Activated CD4-positive, alpha-beta memory T cell treated with anti-CD3 and anti-CD28 coated beads, Interleukin-2, amount 10 ng/mL, durations not matched to agents 7 days and 5 days (primary cell): ENCODE results near the gene DIPK1A. TPM values are rescaled to one million over a fixed set of nuclear protein-coding genes. Genes with fewer than 3 reads are reported as not detected.

Experiments used
- CTCF ChIA-PET: fragments of 350-600 bp; sonication (Branson Sonifier 250); formaldehyde crosslinking; loops from one replicate; lab custom pipeline; 2021; ENCODE audit warnings: antibody characterized with exemption, inconsistent platforms; lab: Charles Lee
- POLR2A ChIA-PET: fragments of 350-600 bp; sonication (Branson Sonifier 250); formaldehyde crosslinking; loops from one replicate; lab custom pipeline; 2021; ENCODE audit warnings: antibody characterized with exemption; lab: Charles Lee
- DNase-seq: peaks from one replicate; pipeline ENCODE4 v3.0.0-alpha.2; 2020
- H3K27ac Mint-ChIP-seq: one replicate; pipeline ENCODE4 v1.8.0; 2021; ENCODE audit warnings: mild to moderate bottlenecking, mixed read lengths
- H3K27me3 Mint-ChIP-seq: one replicate; pipeline ENCODE4 v1.8.0; 2021; ENCODE audit warnings: mixed read lengths
- H3K36me3 Mint-ChIP-seq: one replicate; pipeline ENCODE4 v1.8.0; 2021; ENCODE audit warnings: low read depth, mixed read lengths
- H3K4me1 Mint-ChIP-seq: one replicate; pipeline ENCODE4 v1.8.0; 2021; ENCODE audit warnings: mixed read lengths
- H3K4me3 Mint-ChIP-seq: one replicate; pipeline ENCODE4 v1.8.0; 2021; ENCODE audit warnings: mild to moderate bottlenecking, mixed read lengths
- H3K9me3 Mint-ChIP-seq: one replicate; pipeline ENCODE4 v1.8.0; 2021; ENCODE audit warnings: mixed read lengths
- total RNA-seq, 2 experiments: library from RNA; stranded (reverse); gene quantifications; one replicate each; pipeline ENCODE4 v1.2.3, GENCODE V29; 2021

DIPK1A gene
- total RNA-seq, 2 experiments from 2014 or later, result 12.7 to 17.2 TPM

- CTCF ChIA-PET, result interaction anchor here (0.5 to 9.6 kb wide), 26 partner anchors 9 to 399 kb away, joined by 3 to 176 read pairs (median 5); partner anchors contain the start of genes MTF2 and RPL5
- no peak overlapping the region for H3K27ac Mint-ChIP-seq
Measured at GRCh38 chr1:92961896-92962752, 862 bp upstream of the DIPK1A start.

GRCh38 chr1:92960395-92961130 lies 699 bp downstream of the DIPK1A start:
- peaks cover 5% of the 10 kb centered on the region for H3K36me3 Mint-ChIP-seq
- POLR2A ChIA-PET, result interaction anchor here (0.6 to 10.0 kb wide), 21 partner anchors 10 to 385 kb away, joined by 3 to 259 read pairs (median 11); partner anchors contain the start of genes CCDC18, DR1, MTF2 and RPL5
- no peaks in the 10 kb centered on the region for H3K27me3 Mint-ChIP-seq

More at GRCh38 chr1:92961896-92962752, 862 bp upstream of the DIPK1A start:
- Mint-ChIP-seq H3K27me3 (no peaks in the 10 kb centered on the region), H3K36me3 (peaks cover 3% of the 10 kb centered on the region), H3K9me3 (no peaks in the 10 kb centered on the region), H3K4me3 (no peak overlapping the region), H3K4me1 (peaks cover 25% of the 10 kb centered on the region)
- POLR2A ChIA-PET, result interaction anchor here (0.8 to 10.0 kb wide), 26 partner anchors 12 to 477 kb away, joined by 3 to 259 read pairs (median 10); partner anchors contain the start of genes CCDC18, DR1, GFI1 and MTF2
- DNase-seq, result peak; percentile 72

GRCh38 chr1:92958203-92958970 lies 2.9 kb downstream of the DIPK1A start:
- H3K27ac Mint-ChIP-seq, result peak overlapping the region; percentile 1
- H3K9me3 Mint-ChIP-seq, result no peaks in the 10 kb centered on the region
- no peak overlapping the region for H3K4me3 Mint-ChIP-seq
- peaks cover 5% of the 10 kb centered on the region for H3K36me3 Mint-ChIP-seq
- H3K4me1 Mint-ChIP-seq, result peaks cover 50% of the 10 kb centered on the region
- DNase-seq, result no peak
- no peaks in the 10 kb centered on the region for H3K27me3 Mint-ChIP-seq
- CTCF ChIA-PET, result interaction anchor here (0.6 to 9.6 kb wide), 8 partner anchors 8 to 140 kb away, joined by 3 to 176 read pairs (median 8); partner anchors contain the start of gene RPL5
- POLR2A ChIA-PET, result interaction anchor here (1.3 to 10.0 kb wide), 4 partner anchors 11 to 126 kb away, joined by 4 to 259 read pairs (median 8); partner anchors contain the start of gene RPL5

More at GRCh38 chr1:92960395-92961130, 699 bp downstream of the DIPK1A start:
- Mint-ChIP-seq H3K27ac (peak overlapping the region; percentile 93), H3K4me3 (peak overlapping the region; percentile 94), H3K4me1 (peaks cover 40% of the 10 kb centered on the region), H3K9me3 (no peaks in the 10 kb centered on the region)
- CTCF ChIA-PET, result interaction anchor here (0.5 to 9.6 kb wide), 29 partner anchors 8 to 595 kb away, joined by 3 to 176 read pairs (median 5); partner anchors contain the start of genes MTF2 and RPL5
- DNase-seq, result peak; percentile 73

GRCh38 chr1:92957030-92957734 lies 4.1 kb downstream of the DIPK1A start:
- no peaks in the 10 kb centered on the region for H3K9me3 Mint-ChIP-seq
- peaks cover 5% of the 10 kb centered on the region for H3K36me3 Mint-ChIP-seq
- H3K27me3 Mint-ChIP-seq, result no peaks in the 10 kb centered on the region
- no peak for DNase-seq
- ChIA-PET CTCF (interaction anchor here (0.6 to 9.6 kb wide), 8 partner anchors 7 to 139 kb away, joined by 3 to 176 read pairs (median 8); partner anchors contain the start of gene RPL5), POLR2A (interaction anchor here (1.0 to 10.0 kb wide), 6 partner anchors 9 to 125 kb away, joined by 3 to 259 read pairs (median 5); partner anchors contain the start of gene RPL5)
- H3K27ac Mint-ChIP-seq, result peak overlapping the region; percentile 80
- peak overlapping the region; percentile 60 for H3K4me3 Mint-ChIP-seq
- H3K4me1 Mint-ChIP-seq, result peaks cover 50% of the 10 kb centered on the region

- H3K27ac Mint-ChIP-seq, result peak overlapping the region; percentile 80
- POLR2A ChIA-PET, result interaction anchor here (1.0 to 10.0 kb wide), 8 partner anchors 9 to 389 kb away, joined by 3 to 259 read pairs (median 4); partner anchors contain the start of genes DR1 and RPL5
- H3K27me3 Mint-ChIP-seq, result no peaks in the 10 kb centered on the region
- peak overlapping the region; percentile 60 for H3K4me3 Mint-ChIP-seq
- H3K9me3 Mint-ChIP-seq, result no peaks in the 10 kb centered on the region
- peaks cover 50% of the 10 kb centered on the region for H3K4me1 Mint-ChIP-seq
- DNase-seq, result no peak
- CTCF ChIA-PET, result interaction anchor here (1.1 to 9.6 kb wide), 7 partner anchors 11 to 125 kb away, joined by 5 to 176 read pairs (median 7); partner anchors contain the start of gene RPL5
- peaks cover 5% of the 10 kb centered on the region for H3K36me3 Mint-ChIP-seq
Measured at GRCh38 chr1:92956254-92957029, 4.8 kb downstream of the DIPK1A start.

- Mint-ChIP-seq H3K4me1 (peaks cover 37% of the 10 kb centered on the region), H3K9me3 (no peaks in the 10 kb centered on the region)
- POLR2A ChIA-PET, result interaction anchor here (0.9 to 6.9 kb wide), 3 partner anchors 8 to 28 kb away, joined by 3 to 59 read pairs (median 3); partner anchors contain the start of gene DIPK1A
Measured at GRCh38 chr1:92953491-92953890, 7.8 kb downstream of the DIPK1A start.

GRCh38 chr1:92952714-92953113 lies 8.5 kb downstream of the DIPK1A start:
- H3K36me3 Mint-ChIP-seq, result peaks cover 3% of the 10 kb centered on the region
- no peak for DNase-seq
- peaks cover 32% of the 10 kb centered on the region for H3K4me1 Mint-ChIP-seq
- ChIA-PET POLR2A (interaction anchor here (1.0 to 6.9 kb wide), 2 partner anchors 9 to 75 kb away, joined by 3 to 59 read pairs; partner anchors contain the start of gene DIPK1A), CTCF (interaction anchor here (0.6 to 7.4 kb wide), 5 partner anchors 8 to 931 kb away, joined by 3 to 63 read pairs (median 6); partner anchors contain the start of gene DIPK1A)
- peak overlapping the region; percentile 31 for H3K27ac Mint-ChIP-seq
- no peaks in the 10 kb centered on the region for H3K27me3 Mint-ChIP-seq
- no peaks in the 10 kb centered on the region for H3K9me3 Mint-ChIP-seq
- peak overlapping the region; percentile 9 for H3K4me3 Mint-ChIP-seq

More at GRCh38 chr1:92953491-92953890, 7.8 kb downstream of the DIPK1A start:
- peak; percentile 71 for DNase-seq
- peaks cover 3% of the 10 kb centered on the region for H3K36me3 Mint-ChIP-seq
- peak overlapping the region; percentile 31 for H3K27ac Mint-ChIP-seq
- no peaks in the 10 kb centered on the region for H3K27me3 Mint-ChIP-seq
- CTCF ChIA-PET, result interaction anchor here (1.0 to 7.4 kb wide), 6 partner anchors 7 to 97 kb away, joined by 3 to 63 read pairs (median 6); partner anchors contain the start of gene DIPK1A
- H3K4me3 Mint-ChIP-seq, result peak overlapping the region; percentile 5

GRCh38 chr1:92951141-92951582 lies 10.1 kb downstream of the DIPK1A start:
- no peak overlapping the region for H3K27ac Mint-ChIP-seq
- no peak for DNase-seq
- ChIA-PET CTCF (interaction anchor here (0.8 to 7.4 kb wide), 6 partner anchors 9 to 119 kb away, joined by 3 to 63 read pairs (median 7); partner anchors contain the start of genes DIPK1A and RPL5), POLR2A (interaction anchor here (0.7 to 6.9 kb wide), 4 partner anchors 10 to 128 kb away, joined by 3 to 59 read pairs (median 8); partner anchors contain the start of genes DIPK1A and MTF2)
- H3K36me3 Mint-ChIP-seq, result no peaks in the 10 kb centered on the region
- peaks cover 18% of the 10 kb centered on the region for H3K4me1 Mint-ChIP-seq
- no peaks in the 10 kb centered on the region for H3K9me3 Mint-ChIP-seq
- H3K27me3 Mint-ChIP-seq, result no peaks in the 10 kb centered on the region
- no peak overlapping the region for H3K4me3 Mint-ChIP-seq

- Mint-ChIP-seq H3K36me3 (no peaks in the 10 kb centered on the region), H3K4me3 (no peak overlapping the region), H3K9me3 (no peaks in the 10 kb centered on the region), H3K27ac (no peak overlapping the region), H3K27me3 (no peaks in the 10 kb centered on the region), H3K4me1 (peaks cover 14% of the 10 kb centered on the region)
- ChIA-PET CTCF (interaction anchor here (0.8 to 7.4 kb wide), 7 partner anchors 10 to 118 kb away, joined by 4 to 63 read pairs (median 5); partner anchors contain the start of genes DIPK1A and RPL5), POLR2A (interaction anchor here (0.7 to 6.9 kb wide), 4 partner anchors 11 to 129 kb away, joined by 3 to 59 read pairs (median 8); partner anchors contain the start of genes DIPK1A and MTF2)
- no peak for DNase-seq
Measured at GRCh38 chr1:92949937-92950817, 11.1 kb downstream of the DIPK1A start.
